KOPT-K1 (cell line): ENCODE data around the gene METTL17.

Source experiments
- H3K27ac ChIP-seq: fragments of 200-600 bp; sonication (generic); 2 replicates; pipeline ENCODE4 v1.5.1; 2016; ENCODE audit warnings: antibody characterized with exemption, mild to moderate bottlenecking, low read depth, low read length; ENCODE audit not compliant: poor library complexity, severe bottlenecking
- H3K36me3 ChIP-seq: fragments of 200-600 bp; sonication (generic); 2 replicates; pipeline ENCODE4 v1.5.1; 2017; ENCODE audit warnings: antibody characterized with exemption, mild to moderate bottlenecking, low read length, moderate library complexity; ENCODE audit not compliant: insufficient read depth
- H3K9me3 ChIP-seq: fragments of 200-600 bp; sonication (generic); 2 replicates; pipeline ENCODE4 v1.5.1; 2017; ENCODE audit warnings: antibody characterized with exemption, low read length, mild to moderate bottlenecking; ENCODE audit not compliant: insufficient read depth, poor library complexity, severe bottlenecking

METTL17 gene

DNA sequence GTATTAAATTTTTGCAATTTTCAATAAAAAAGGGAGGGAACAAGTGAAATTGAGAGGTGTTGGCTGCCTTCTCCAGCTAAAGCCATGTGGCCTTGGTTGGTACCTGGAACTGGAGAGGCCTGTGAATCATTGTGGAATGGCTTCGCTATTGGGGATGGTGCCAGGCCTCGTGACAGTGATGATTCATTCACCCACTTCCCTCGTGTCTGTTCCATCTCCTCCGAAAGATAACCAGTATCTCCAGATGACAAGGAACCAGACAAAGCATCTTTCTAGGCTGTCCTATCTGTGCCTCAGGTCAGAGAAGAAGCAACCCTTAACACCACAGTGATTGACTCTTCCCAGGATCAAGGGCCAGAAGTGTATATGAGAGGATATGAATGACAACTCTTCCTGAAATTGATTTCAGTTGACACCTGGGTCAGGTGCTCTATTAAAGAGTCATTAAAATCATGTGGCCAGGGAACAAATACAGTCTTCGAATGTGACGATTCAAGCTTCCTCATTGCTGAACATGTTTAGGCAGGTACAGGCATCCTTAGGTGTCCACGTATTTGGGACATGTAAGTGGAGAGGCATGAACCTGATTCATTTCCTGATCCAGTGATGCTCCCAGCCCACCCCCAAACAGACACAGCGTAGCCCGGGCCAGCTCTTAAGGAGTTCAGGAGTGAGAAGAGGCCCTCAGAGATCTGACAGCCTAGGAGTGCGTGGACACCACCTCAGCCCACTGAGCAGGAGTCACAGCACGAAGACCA lies 52.1 kb downstream of the METTL17 start, which contains the start of gene RNASE7:
TSS of gene RNASE7 (plus strand) at position 687 of the 758 bp plus-strand sequence. CDS start 631 bp downstream, outside the sequence.
- no peaks in the 10 kb centered on the region for H3K9me3 ChIP-seq
- no peak within 1 kb of the TSS for H3K27ac ChIP-seq
- no peaks in the 10 kb centered on the region for H3K36me3 ChIP-seq

DNA sequence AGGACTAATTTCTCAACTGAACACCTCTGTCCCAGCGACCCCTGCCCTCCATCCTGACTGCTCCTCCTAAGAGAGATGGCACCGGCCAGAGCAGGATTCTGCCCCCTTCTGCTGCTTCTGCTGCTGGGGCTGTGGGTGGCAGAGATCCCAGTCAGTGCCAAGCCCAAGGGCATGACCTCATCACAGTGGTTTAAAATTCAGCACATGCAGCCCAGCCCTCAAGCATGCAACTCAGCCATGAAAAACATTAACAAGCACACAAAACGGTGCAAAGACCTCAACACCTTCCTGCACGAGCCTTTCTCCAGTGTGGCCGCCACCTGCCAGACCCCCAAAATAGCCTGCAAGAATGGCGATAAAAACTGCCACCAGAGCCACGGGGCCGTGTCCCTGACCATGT lies 53.1 kb downstream of the METTL17 start:
- no peaks in the 10 kb centered on the region for H3K36me3 ChIP-seq
- no peaks in the 10 kb centered on the region for H3K9me3 ChIP-seq
- no peak overlapping the region for H3K27ac ChIP-seq

- Histone ChIP-seq H3K36me3 (no peaks in the 10 kb centered on the region), H3K27ac (no peak overlapping the region)
Observed at GRCh38 chr14:21043387-21043973, 53.7 kb downstream of the METTL17 start.

GRCh38 chr14:21043974-21044618 lies 54.3 kb downstream of the METTL17 start:
- H3K27ac ChIP-seq: no peak overlapping the region
- no peaks in the 10 kb centered on the region for H3K36me3 ChIP-seq
- no peaks in the 10 kb centered on the region for H3K9me3 ChIP-seq

More at GRCh38 chr14:21043387-21043973, 53.7 kb downstream of the METTL17 start:
- H3K9me3 ChIP-seq: no peaks in the 10 kb centered on the region
